SU-DHL-6 (cell line): ENCODE data around the gene CTR9.

Experiments used
- EZH2phosphoT487 ChIP-seq: fragments of 200-600 bp; sonication (generic), shearing (Covaris generic); conservative IDR thresholded peaks from 2 replicates; pipeline ENCODE4 v1.6.1; 2018; ENCODE audit warnings: mild to moderate bottlenecking, antibody characterized with exemption, low read length, moderate library complexity, mixed read lengths
- TF ChIP-seq, protein P1 (sequence below): fragments of 200-600 bp; sonication (generic); IDR thresholded peaks from one replicate; pipeline ENCODE4 v1.5.1; 2017; ENCODE audit warnings: antibody characterized with exemption, mild to moderate bottlenecking, low read length, moderate library complexity; ENCODE audit not compliant: insufficient read depth, poor library complexity, severe bottlenecking

- TF ChIP-seq, protein P1, sequence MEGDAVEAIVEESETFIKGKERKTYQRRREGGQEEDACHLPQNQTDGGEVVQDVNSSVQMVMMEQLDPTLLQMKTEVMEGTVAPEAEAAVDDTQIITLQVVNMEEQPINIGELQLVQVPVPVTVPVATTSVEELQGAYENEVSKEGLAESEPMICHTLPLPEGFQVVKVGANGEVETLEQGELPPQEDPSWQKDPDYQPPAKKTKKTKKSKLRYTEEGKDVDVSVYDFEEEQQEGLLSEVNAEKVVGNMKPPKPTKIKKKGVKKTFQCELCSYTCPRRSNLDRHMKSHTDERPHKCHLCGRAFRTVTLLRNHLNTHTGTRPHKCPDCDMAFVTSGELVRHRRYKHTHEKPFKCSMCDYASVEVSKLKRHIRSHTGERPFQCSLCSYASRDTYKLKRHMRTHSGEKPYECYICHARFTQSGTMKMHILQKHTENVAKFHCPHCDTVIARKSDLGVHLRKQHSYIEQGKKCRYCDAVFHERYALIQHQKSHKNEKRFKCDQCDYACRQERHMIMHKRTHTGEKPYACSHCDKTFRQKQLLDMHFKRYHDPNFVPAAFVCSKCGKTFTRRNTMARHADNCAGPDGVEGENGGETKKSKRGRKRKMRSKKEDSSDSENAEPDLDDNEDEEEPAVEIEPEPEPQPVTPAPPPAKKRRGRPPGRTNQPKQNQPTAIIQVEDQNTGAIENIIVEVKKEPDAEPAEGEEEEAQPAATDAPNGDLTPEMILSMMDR: no peak
- TF ChIP-seq EZH2phosphoT487: no peak
Measured at GRCh38 chr11:10796191-10796590, 45.1 kb downstream of the CTR9 start.
